Urothelium cell line (cell line): Measurements from ENCODE around the gene ZNF135.

ENCODE experiments used
- DNase-seq: peaks from one replicate; pipeline ENCODE4 v3.0.0; 2011; ENCODE audit warnings: low spot score, mixed read lengths
- FAIRE-seq: peaks from 2 replicates; lab custom pipeline; 2011; peaks lifted over from hg19 to GRCh38; lab: Jason Lieb, UNC

Gene ZNF135

DNA sequence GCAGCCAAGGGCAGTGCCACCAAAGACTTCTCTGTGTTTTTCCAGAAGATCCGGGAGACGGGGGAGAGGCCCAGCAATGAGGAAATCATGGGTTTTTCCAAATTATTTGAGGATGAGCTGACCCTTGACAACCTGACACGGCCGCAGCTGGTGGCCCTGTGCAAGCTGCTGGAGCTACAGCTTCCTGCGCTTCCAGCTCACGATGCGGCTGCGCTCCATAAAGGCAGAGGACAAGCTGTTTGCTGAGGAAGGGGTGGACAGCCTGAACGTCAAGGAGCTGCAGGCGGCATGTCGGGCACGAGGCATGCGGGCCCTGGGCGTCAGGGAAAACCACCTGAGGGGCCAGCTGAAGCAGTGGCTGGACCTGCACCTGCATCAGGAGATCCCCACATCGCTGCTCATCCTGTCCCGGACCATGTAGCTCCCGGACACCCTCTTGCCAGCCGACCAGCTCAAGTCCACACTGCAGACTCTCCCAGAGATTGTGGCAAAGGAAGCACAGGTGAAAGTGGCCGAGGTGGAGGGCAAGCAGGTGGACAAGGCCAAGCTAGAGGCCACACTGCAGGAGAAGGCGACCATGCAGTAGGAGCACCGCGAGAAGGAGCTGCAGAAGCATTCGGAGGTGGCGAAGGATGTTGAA is 13.6 kb upstream of the ZNF135 start:
- no peak for DNase-seq
- FAIRE-seq, result no peak

DNA sequence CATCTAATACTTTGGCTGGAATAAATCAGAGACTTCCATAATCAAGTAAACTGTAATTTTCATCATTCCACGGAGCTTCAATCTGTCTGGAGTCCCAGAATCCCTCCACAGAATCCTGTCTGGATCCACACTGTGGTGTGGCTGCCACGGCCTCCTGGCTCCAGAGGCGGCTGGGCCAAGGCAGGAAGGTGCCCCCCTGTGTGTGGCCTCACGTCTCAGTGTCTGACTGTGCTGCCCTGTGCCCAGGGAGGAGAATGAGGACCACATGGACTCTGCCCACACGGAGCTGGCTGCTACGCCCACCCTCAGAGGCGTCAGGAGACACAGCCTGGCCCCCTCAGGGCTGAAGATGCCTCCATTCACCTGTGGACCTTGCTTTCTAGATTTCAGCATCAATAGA is 12.2 kb upstream of the ZNF135 start:
- no peak for DNase-seq
- FAIRE-seq, result no peak

DNA sequence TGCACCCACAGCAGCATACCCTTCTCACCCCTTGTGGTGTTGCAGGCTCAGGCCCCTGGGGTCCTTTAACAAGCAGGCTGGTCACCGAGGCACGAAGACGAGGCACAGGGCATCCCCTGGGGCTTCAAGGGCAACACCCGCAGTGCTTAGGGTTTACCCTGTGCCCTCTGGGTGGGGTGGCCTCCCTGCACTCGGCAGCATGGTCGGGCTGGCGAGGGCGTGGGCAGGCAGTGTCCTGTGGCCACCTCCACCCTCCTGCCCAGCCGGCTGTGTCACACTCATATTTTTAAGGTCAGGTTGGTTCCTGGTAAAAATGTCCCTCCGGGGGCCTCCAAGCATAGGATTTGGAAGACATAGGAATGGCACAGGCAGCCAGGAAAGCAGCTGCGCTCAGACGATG is 11.4 kb upstream of the ZNF135 start:
- FAIRE-seq (no peak), DNase-seq (no peak)

DNA sequence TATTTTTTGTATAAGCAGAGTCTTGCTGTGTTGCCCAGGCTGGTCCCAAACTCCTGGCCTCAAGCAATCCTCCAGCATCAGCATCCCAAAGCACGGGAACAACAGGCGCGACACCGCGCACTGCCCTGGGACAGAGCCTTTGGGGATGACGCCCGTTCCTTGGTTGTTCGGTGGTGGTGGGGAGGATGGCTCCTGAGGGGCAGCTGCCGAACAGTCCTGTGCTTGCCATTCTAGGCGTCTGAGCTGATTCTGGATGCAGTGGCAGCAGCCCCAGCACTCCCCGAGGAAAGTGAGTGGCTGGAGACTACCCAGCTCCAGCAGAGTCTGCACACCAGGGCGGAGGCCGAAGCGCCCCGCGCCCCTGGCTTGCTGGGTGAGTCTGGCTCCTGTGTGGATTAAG is 6.8 kb upstream of the ZNF135 start:
- FAIRE-seq (no peak), DNase-seq (no peak)

DNA sequence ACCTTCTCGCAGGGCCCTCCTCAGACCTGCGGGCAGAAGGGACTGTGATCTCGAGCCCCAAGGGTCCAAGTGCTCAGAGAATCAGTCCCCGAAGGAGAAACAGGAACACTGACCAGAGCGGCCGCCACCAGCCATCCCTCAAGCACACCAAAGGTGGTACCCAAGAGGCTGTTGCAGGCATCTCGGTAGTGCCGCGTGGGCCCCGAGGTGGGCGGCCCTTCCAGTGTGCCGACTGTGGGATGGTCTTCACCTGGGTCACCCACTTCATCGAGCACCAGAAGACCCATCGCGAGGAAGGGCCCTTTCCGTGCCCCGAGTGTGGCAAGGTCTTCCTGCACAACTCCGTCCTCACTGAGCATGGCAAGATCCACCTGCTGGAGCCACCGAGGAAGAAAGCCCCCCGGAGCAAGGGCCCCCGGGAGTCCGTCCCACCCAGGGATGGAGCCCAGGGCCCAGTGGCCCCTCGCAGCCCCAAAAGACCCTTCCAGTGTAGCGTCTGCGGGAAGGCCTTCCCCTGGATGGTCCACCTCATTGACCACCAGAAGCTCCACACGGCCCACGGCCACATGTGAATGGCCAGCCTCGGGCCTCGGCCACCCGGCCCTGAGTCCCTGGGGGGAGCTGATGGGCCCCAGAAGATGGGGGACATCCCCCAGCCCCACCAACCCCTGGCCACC is 5.5 kb upstream of the ZNF135 start:
- no peak for FAIRE-seq
- no peak for DNase-seq

DNA sequence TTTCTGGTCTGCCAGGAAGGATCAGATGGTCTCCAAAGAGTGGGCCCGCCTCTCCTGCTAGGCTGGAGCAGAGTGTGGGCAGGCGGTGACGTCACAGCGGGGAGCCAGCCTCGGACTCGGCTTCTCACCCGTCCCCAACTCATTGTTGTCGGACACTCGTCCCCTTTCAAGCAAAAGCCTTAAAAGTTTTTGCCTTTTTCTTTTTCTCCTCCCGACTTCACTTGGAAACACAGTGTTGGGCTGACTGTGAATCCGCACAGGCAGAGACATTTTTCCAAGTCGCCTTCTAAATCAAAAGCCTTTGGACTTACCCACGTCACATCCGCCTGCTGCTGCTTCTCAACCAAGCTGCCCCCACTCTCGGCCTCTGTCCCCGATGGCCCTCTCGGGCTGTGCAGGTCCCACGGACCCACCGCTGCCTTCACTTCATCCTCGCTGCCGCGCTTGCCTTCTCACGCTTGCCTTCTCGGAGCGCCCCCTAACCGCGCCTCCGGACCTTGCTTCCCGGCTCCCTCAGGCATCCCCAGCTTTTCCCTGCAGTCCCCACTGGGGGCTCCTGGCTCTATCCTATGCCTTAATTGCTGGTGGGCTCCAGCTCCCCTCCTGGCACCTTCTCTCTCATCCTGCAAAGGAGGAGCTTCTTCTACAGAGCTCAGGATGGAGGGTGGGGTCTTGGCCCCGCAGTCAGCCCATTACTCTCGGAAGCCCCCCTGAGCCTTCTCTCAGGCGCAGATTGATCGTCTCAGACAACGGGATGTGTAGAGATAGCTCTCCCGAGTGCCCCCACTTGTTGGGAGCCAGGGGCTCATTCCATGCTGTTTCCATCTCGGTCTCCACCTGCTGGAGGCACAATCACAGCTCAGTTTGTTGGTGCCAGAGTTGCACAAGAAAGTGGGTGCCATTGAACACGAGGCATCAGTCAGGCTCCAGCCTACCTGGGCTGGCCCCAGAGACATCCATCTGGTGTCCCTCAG is 3.9 kb upstream of the ZNF135 start:
- DNase-seq (peak; percentile 33), FAIRE-seq (no peak)

DNA sequence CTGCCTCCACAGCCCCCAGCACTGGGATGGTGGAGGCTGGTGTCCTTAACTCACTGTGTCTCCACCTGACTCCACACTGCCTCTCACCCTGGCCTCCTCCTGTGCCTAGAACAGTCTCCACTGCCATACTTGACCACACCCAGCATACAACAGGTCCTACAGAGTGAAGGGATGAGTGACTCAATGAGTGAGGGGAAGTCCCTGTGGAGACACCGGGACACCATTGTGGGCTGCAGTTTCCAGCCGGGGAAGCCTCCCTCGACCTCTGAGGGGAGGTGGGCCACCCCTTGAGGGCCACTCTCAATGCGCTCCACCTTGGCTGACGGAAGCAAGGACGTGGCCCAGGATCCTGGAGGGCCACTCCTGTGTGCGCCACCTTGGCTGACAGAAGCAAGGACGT is 2.8 kb upstream of the ZNF135 start:
- no peak for FAIRE-seq
- DNase-seq, result no peak

DNA sequence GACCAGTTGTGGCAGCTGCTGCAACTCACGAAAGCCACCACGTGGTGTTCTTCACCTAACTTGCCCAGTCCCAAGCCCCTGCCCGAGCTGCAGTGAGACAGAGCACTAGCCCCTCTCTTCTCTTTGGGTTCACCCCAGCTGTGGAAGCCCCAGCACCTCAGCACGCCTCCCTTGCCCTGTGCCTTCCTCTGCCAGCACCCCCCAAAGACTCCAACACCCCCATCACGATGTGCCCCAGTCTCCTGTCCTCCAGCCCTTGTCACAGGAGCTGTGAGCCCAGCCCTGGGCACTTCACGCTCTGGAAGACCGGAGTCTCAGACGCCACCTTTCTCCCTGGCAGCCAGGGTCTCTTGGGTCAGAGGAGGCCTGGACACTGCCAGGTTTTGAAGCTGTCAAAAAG is 2.2 kb upstream of the ZNF135 start:
- FAIRE-seq (no peak), DNase-seq (no peak)

DNA sequence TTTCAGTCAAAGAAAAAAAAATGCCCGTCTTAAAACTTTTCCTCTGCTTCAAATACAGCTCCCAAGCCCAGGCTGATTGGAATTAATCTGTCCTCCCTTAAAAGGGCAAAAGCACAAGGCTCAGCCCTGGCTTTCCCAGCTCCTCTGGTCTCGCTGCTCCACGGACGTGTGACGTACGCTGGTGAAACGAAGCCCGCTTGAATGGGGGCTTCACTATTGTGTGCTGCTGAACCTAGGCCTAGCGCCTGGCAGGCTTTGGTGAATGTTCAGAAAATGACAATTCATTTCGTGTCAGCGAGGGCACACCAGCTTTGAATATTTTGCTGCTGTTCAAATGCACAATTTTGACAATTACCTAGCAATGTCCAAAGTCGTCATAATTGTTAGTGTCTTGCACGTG is 615 bp upstream of the ZNF135 start:
- no peak for DNase-seq
- no peak for FAIRE-seq

DNA sequence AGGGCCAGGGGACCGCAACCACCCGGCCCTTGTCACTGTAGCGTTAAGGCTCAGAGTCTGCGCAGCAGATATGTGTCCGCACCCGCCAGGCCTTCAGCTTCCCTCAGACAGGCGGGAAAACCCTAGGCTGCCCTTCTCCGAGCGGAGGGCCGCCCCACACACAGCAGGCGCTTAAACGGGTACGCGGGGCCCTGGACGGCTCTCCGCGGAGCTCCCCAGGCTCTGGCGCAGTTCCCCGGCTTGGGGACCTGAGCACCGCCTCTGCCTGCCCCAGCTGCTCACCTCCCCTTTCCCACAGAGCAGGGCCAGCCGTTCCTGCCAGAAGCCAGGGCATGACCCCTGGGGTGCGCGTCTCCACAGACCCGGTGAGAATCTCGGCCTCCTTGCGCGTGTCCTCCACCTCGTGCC is 593 bp downstream of the ZNF135 start:
- FAIRE-seq (no peak), DNase-seq (no peak)

DNA sequence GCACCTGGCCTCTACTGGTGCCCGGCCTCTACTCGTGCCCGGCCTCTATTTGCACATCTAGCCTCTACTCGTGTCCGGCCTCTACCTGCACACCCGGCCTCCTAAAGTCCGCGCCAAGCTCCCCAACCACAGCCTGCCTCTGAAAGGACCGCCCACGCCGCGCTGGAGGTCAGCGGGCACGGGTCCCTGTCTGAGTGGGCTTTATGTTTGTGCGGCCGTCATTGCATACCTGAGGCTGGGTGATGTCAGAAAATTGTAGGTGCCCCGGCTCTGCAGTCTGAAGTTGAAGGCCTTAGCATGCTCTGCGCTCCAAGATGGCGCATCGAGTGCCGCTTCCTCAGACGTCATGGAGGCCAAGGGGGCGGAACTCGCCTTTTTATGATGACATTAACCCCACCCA is 1.1 kb downstream of the ZNF135 start:
- FAIRE-seq, result no peak
- DNase-seq, result no peak

DNA sequence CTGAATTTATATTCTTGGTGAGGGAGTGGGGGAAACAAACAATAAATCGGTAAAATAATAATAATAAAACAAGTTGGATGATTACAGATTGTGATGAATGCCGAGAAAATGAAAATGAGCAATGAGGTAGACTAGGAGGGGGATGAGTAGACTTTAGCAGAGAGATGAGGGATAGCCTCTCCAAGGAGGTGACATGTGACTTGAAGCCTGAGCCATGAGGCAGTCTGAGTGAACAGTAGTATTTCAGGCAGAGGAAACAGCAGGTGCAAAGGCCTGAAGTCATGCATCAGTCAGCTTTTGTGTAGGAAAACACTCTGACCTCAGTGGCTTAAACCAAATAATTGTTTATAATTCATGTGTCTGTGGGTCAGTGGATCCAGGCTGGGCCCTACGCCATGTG is 4.6 kb downstream of the ZNF135 start:
- FAIRE-seq (no peak), DNase-seq (no peak)

DNA sequence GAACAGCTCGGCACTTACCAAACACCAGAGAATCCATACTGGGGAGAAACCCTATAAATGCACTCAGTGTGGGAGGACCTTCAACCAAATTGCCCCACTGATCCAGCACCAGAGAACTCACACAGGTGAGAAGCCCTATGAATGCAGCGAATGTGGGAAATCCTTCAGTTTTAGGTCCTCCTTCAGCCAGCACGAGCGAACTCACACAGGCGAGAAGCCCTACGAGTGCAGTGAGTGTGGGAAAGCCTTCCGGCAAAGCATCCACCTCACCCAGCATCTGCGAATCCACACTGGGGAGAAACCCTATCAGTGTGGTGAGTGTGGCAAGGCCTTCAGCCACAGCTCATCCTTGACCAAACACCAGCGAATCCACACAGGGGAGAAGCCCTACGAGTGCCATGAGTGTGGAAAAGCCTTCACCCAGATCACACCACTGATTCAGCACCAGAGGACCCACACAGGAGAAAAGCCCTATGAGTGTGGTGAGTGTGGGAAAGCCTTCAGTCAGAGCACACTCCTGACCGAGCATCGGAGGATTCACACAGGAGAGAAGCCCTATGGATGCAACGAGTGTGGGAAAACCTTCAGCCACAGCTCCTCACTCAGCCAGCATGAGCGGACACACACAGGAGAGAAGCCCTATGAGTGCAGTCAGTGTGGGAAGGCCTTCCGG is 8.3 kb downstream of the ZNF135 start:
- FAIRE-seq (no peak), DNase-seq (no peak)

DNA sequence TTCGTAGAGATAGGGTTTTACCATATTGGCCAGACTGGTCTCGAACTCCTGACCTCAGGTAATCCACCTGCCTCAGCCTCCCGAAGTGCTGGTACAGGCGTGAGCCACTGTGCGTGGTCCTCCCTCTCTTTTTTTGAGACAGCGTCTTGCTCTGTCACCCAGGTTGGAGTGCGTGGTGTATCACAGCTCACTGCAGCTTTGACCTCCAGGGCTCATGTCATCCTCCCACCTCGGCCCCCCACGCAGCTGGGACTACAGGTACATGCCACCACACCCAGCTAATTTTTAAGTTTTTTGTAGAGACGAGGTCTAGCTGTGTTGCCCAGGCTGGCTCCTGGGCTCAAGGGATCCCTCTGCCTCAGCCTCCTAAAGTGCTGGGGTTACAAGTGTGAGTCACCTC is 20.7 kb downstream of the ZNF135 start:
- no peak for DNase-seq
- FAIRE-seq, result no peak

DNA sequence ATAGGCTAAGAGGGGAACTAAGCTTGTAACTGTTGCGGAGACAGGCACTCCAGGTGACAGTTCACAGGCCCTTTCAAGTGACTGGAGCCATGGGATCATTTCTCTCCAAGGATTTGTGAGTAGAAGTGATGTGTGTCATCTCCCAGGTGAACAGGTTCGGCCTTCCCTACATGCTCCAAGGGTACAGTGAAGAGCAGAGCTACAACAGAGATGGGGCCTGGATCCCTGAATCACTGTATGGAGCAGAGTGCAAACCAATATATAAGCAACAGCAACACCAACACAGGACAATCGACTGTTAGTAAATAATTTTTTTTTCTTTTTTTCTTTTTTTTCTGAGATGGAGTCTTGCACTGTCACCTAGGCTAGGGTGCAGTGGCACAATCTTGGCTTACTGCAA is 23.9 kb downstream of the ZNF135 start:
- no peak for DNase-seq
- no peak for FAIRE-seq

DNA sequence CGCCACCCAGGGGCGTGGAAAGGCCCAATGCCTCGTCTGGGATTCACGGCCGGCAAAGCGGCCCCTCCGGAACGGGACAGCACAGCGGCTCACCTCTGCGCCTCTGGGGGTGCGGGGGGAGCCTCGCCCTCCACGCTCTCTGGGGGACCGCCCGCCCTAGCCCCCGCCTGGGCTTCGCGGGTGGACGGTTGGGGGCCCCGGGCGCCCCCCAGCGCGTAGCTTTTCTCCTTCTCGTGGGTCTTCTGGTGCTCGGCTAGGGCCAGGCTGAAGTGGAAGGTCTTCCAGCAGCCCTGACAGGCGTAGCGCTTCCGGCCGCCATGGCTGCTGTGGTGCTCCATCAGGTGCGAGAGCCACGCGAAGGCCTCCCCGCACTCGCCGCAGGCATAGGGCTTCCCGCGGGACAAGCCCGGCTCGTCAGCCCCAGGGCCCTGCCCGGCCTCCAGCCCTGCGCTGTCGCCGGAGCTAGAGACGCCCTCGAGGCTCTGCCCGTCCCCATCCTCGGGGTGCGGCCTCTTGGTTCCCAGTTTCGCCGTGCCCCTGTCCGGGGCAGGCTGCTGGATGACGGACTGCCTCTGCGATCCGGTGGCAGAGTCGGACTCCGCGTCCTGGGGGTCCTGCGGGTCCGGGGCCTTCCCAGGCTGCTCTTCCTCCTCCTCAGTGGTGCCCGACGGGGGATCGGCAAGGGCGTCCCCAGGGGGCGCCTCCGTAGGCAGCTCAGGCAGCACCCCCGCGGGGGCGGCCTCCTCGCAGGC is 25.7 kb downstream of the ZNF135 start:
- DNase-seq (no peak), FAIRE-seq (no peak)

DNA sequence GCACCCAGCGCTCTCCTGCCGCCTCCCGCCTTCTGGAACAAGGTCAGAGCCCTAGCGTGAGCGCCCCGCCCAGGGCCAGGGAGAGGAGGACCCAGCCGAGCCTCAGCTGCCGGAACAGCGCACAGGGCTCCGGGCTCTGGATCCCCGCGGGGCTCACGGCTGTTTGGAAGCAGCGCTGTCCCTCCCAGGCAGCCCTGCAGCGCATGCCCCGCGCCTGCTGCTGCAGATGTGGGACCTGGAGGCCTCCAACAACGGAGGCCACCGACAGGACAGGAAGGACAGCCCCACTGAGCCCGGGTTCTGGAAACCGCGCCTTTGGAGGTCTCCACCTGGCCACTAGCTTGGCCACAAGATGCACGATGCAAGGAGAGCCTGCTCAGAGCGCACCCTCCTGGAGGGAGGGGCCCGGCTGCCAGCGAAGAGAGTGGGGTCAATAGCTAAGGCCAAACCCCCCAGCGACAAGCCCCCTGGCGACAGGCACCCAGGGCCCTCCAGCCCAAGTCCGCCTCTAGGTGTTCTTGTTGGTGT is 26.3 kb downstream of the ZNF135 start:
- FAIRE-seq (no peak), DNase-seq (no peak)

DNA sequence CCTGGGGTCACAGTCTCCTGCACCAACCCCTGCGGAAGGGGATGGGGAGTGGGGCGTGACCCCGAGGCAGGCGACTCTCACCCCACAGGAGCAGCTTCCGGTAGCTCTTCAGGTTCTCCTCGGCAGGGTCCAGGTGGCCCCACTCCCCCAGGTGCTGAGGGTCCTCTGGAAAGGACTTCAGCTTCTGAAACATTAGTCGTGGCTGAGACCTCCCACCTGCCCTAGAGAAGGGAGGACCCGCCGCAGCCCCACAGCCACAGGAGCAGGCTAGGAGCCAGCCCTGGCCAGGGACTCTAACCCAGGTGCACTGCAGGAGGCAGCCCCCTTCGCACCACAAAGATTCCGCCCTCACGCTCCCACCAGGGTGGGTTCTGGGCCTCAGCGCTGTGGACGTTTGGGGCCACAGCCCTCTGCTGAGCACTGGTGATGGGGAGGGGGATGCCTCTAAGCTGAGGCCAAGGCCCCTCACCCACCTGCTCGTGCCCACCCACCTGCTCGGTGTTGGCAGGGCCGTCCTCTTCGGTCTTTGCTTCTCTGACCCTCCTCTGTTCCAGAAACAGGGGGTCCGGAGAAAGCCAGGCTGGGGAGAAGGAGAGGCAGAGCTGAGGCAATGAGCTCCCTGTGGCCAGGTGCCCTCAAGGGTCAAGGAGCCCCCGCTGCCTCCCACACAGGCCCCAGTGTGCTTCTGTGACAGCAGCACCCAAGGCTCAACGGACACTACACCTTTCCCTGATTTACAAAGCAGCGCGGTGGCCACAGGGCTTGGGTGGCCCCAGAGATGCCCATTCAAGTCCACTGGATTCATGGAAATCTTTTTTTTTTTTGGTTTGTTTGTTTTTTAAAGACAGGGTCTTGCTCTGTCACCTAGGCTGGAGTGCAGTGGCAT is 28.0 kb downstream of the ZNF135 start:
- no peak for DNase-seq

DNA sequence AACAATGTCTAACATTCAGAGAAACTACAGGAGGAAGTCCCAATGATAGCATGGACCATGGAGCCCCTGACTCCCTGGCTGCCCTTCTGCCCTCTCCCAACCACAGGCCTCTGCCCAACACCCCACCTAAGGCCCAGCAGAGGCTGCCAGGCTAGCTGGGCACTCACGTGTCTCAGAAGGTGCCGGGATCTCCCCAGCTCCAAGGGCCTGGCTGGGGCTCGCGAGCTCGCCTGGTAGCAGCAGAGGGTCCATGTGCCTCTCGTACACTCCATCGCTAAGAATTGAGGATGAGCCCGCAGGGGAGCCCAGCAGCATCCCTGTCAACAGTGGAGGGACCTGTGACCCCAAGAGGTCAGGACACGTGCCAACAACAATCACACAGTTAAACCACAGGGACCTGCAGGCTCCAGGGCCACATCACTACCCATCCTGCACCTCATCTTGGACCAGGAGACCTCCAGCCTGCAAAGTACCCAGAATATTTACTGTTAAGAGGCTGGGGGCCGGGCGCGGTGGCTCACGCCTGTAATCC is 29.5 kb downstream of the ZNF135 start:
- FAIRE-seq, result no peak
- no peak for DNase-seq

More for the DNA sequence above, 28.0 kb downstream of the ZNF135 start:
- FAIRE-seq, result no peak
